Sciatic nerve (tissue), 2 donors: ENCODE results near the gene SAMSN1. TPM values are rescaled to one million over a fixed set of nuclear protein-coding genes. Genes with fewer than 3 reads are reported as not detected.
A peak's percentile ranks its signal among the peaks of the same experiment; 100 is the strongest.
"Not testable (repeated sequence)": the region's sequence is repeated elsewhere in the genome, so short reads cannot be mapped to it uniquely, and the experiment has no call there.

Experiments
- ATAC-seq: fragments of 200-7000 bp; cut with Tn5 transposase; one replicate; pipeline ENCODE4 v1.9.1; 2020; ENCODE audit warnings: mild to moderate bottlenecking, moderate library complexity
- DNase-seq: peaks from one replicate; pipeline ENCODE4 v3.0.0-alpha.2; 2020; ENCODE audit warnings: low spot score
- intact Hi-C: fragments of 100-400 bp; cut with DNase I; formaldehyde crosslinking; loops from one replicate; pipeline ENCODE4 v1.14.2; 2022
- total RNA-seq: library from RNA; stranded (reverse); fragmentation: NEBNext Ultra II Directional; extraction: Animal tissue kit (Norgen Biotek cat#: 25700); gene quantifications from one replicate; pipeline ENCODE4 v1.2.1, GENCODE V29; 2021
- donor health status: DM: no; HTN: no; CAD: no.
- donor health status: DM: no; HTN: no; CAD: no.

Gene SAMSN1
- total RNA-seq, 1 donor from 2014 or later, result 10.8 TPM

GRCh38 chr21:14533499-14534428 is 12.4 kb downstream of the SAMSN1 start:
- intact Hi-C loops, result no loop called here
- ATAC-seq (no peak), DNase-seq (no peak)

GRCh38 chr21:14531757-14532316 is 14.3 kb downstream of the SAMSN1 start:
- no peak for ATAC-seq
- no peak for DNase-seq
- intact Hi-C loops, result no loop called here

GRCh38 chr21:14530592-14530991 is 15.5 kb downstream of the SAMSN1 start:
- DNase-seq, result no peak
- intact Hi-C loops, result no loop called here
- ATAC-seq, result no peak

- intact Hi-C loops, result no loop called here
Observed at GRCh38 chr21:14528815-14529214, 17.3 kb downstream of the SAMSN1 start.

GRCh38 chr21:14527696-14528652 is 18.1 kb downstream of the SAMSN1 start:
- ATAC-seq (peak; percentile 64), DNase-seq (no peak)
- intact Hi-C loops, result no loop called here

More at GRCh38 chr21:14528815-14529214, 17.3 kb downstream of the SAMSN1 start:
- DNase-seq, result no peak
- peak; percentile 62 for ATAC-seq

GRCh38 chr21:14526836-14527695 is 19.0 kb downstream of the SAMSN1 start:
- no peak for ATAC-seq
- intact Hi-C loops, result no loop called here
- DNase-seq, result no peak

- DNase-seq (no peak), ATAC-seq (no peak)
- intact Hi-C loops, result no loop called here
Observed at GRCh38 chr21:14526199-14526598, 19.9 kb downstream of the SAMSN1 start.

- intact Hi-C loops, result no loop called here
- ATAC-seq, result peak; percentile 62
- no peak for DNase-seq
Observed at GRCh38 chr21:14523234-14523633, 22.9 kb downstream of the SAMSN1 start.

- ATAC-seq (peak; percentile 17), DNase-seq (no peak)
- intact Hi-C loops, result no loop called here
Observed at GRCh38 chr21:14522736-14523135, 23.4 kb downstream of the SAMSN1 start.

GRCh38 chr21:14520535-14520934 is 25.6 kb downstream of the SAMSN1 start:
- DNase-seq (no peak), ATAC-seq (peak; percentile 52)
- intact Hi-C loops, result no loop called here

GRCh38 chr21:14519000-14519399 is 27.1 kb downstream of the SAMSN1 start:
- ATAC-seq, result no peak
- DNase-seq, result no peak
- intact Hi-C loops, result no loop called here

- DNase-seq (no peak), ATAC-seq (no peak)
- intact Hi-C loops, result no loop called here
Observed at GRCh38 chr21:14513804-14514203, 32.3 kb downstream of the SAMSN1 start.

GRCh38 chr21:14506859-14507457 is 39.2 kb downstream of the SAMSN1 start:
- DNase-seq, intact Hi-C loops, ATAC-seq: not testable (repeated sequence)

GRCh38 chr21:14500873-14501272 is 45.2 kb downstream of the SAMSN1 start:
- no peak for ATAC-seq

GRCh38 chr21:14499316-14499715 is 46.8 kb downstream of the SAMSN1 start:
- no peak for ATAC-seq
- DNase-seq, result no peak
- intact Hi-C loops, result no loop called here

More at GRCh38 chr21:14500873-14501272, 45.2 kb downstream of the SAMSN1 start:
- no peak for DNase-seq
- intact Hi-C loops, result no loop called here

GRCh38 chr21:14497825-14498224 is 48.3 kb downstream of the SAMSN1 start:
- ATAC-seq, result no peak
- no peak for DNase-seq

GRCh38 chr21:14495075-14495474 is 51.0 kb downstream of the SAMSN1 start:
- DNase-seq, result no peak
- intact Hi-C loops, result no loop called here
- ATAC-seq, result no peak

More at GRCh38 chr21:14497825-14498224, 48.3 kb downstream of the SAMSN1 start:
- intact Hi-C loops, result no loop called here

- ATAC-seq, intact Hi-C loops, DNase-seq: not testable (repeated sequence)
Observed at GRCh38 chr21:14494181-14494580, 51.9 kb downstream of the SAMSN1 start.
